H1 (cell line): ENCODE measurements around the gene KRR1. TPM values are rescaled to one million over a fixed set of nuclear protein-coding genes. Genes with fewer than 3 reads are reported as not detected.

Source experiments
- CTCF ChIA-PET: fragments of 300-600 bp; sonication (Branson Sonifier 250); formaldehyde crosslinking; loops from one replicate; lab custom pipeline; 2021; ENCODE audit not compliant: partially characterized antibody; lab: Charles Lee
- POLR2A ChIA-PET: fragments of 300-600 bp; sonication (Branson Sonifier 250); formaldehyde crosslinking; loops from one replicate; lab custom pipeline; 2021; ENCODE audit warnings: inconsistent platforms; ENCODE audit not compliant: partially characterized antibody; lab: Charles Lee
- DNase-seq, 2 experiments: peaks; one replicate each; pipeline versions ENCODE4 v3.0.0 to v3.0.0-alpha.2; 2010 to 2022; ENCODE audit warnings: low spot score in 2 of 2, low read depth in 1 of 2, mixed read lengths in 1 of 2
- FAIRE-seq: peaks from 2 replicates; lab custom pipeline; 2011; peaks lifted over from hg19 to GRCh38; lab: Jason Lieb, UNC
- H2AFZ ChIP-seq: 2 replicates; pipeline ENCODE4 v1.8.1; 2012; ENCODE audit warnings: low read length, inconsistent platforms
- H2AK5ac ChIP-seq: 2 replicates; pipeline ENCODE4 v1.6.1; 2013; ENCODE audit warnings: low read depth, low read length
- H2BK120ac ChIP-seq: replicated peaks from 2 replicates; pipeline ENCODE3; 2013; ENCODE audit warnings: low read depth, low read length, inconsistent platforms
- H2BK12ac ChIP-seq: 2 replicates; pipeline ENCODE4 v1.6.1; 2013; ENCODE audit warnings: low read depth, low read length
- H2BK15ac ChIP-seq: 2 replicates; pipeline ENCODE4 v1.6.1; 2013; ENCODE audit warnings: low read length
- H2BK20ac ChIP-seq: 2 replicates; pipeline ENCODE4 v1.6.1; 2013; ENCODE audit warnings: low read length
- H2BK5ac ChIP-seq: 2 replicates; pipeline ENCODE4 v1.6.1; 2013; ENCODE audit warnings: low read depth, low read length
- H3K14ac ChIP-seq: 2 replicates; pipeline ENCODE4 v1.6.1; 2013; ENCODE audit warnings: inconsistent platforms; ENCODE audit not compliant: insufficient read length
- H3K18ac ChIP-seq: 2 replicates; pipeline ENCODE4 v1.6.1; 2013; ENCODE audit warnings: low read length; ENCODE audit errors: extremely low read depth
- H3K23ac ChIP-seq: 2 replicates; pipeline ENCODE4 v1.6.1; 2013; ENCODE audit warnings: inconsistent platforms; ENCODE audit not compliant: insufficient read length
- H3K23me2 ChIP-seq: 2 replicates; pipeline ENCODE4 v1.6.1; 2013; ENCODE audit warnings: low read depth, low read length
- H3K27ac ChIP-seq: 2 replicates; pipeline ENCODE4 v1.6.1; 2011; ENCODE audit warnings: low read depth, low read length, inconsistent platforms
- H3K27me3 ChIP-seq, 4 experiments: replicated peaks in 1 of 4; 1 replicate in 1 of 4; 2 replicates in 3 of 4; pipeline versions ENCODE4 v1.6.1 to v1.8.1; 2011 to 2013; ENCODE audit warnings: low read length in 3 of 4, mild to moderate bottlenecking in 3 of 4, inconsistent platforms in 2 of 4, mixed read lengths in 2 of 4, moderate library complexity in 1 of 4; ENCODE audit not compliant: control insufficient read depth in 3 of 4, insufficient read depth in 3 of 4; ENCODE audit errors: extremely low read depth in 1 of 4
- H3K36me3 ChIP-seq, 4 experiments: 2 replicates each; pipeline versions ENCODE4 v1.6.1 to v1.8.1; 2011 to 2013; ENCODE audit warnings: mild to moderate bottlenecking in 4 of 4, low read length in 3 of 4, moderate library complexity in 2 of 4, control low read depth in 1 of 4, inconsistent platforms in 1 of 4; ENCODE audit not compliant: insufficient read depth in 4 of 4, control insufficient read depth in 2 of 4
- H3K4ac ChIP-seq: replicated peaks from 2 replicates; pipeline ENCODE3; 2013; ENCODE audit warnings: low read length, low read depth, mixed read lengths, inconsistent platforms; ENCODE audit not compliant: insufficient read length
- H3K4me1 ChIP-seq, 4 experiments: replicated peaks in 1 of 4; 1 replicate in 1 of 4; 2 replicates in 3 of 4; pipeline versions ENCODE4 v1.6.1 to v1.8.1; 2011 to 2013; ENCODE audit warnings: low read length in 3 of 4, inconsistent platforms in 2 of 4, mixed read lengths in 1 of 4; ENCODE audit not compliant: insufficient read depth in 4 of 4, control insufficient read depth in 3 of 4
- H3K4me2 ChIP-seq, 2 experiments: 2 replicates each; pipeline versions ENCODE4 v1.6.1 to v1.8.1; 2011 to 2013; ENCODE audit warnings: low read depth in 2 of 2, low read length in 2 of 2, control low read depth in 1 of 2, inconsistent platforms in 1 of 2, mild to moderate bottlenecking in 1 of 2; ENCODE audit not compliant: insufficient read depth in 1 of 2
- H3K4me3 ChIP-seq, 4 experiments: fragments of 200-600, 300-600 bp in 1 of 4; sonication (generic), shearing (Covaris generic), sonication (Bioruptor Twin) in 1 of 4; 2 replicates each; pipeline versions ENCODE4 v1.5.1 to v1.8.1; 2011 to 2016; ENCODE audit warnings: low read length in 4 of 4, low read depth in 3 of 4, control low read depth in 2 of 4, inconsistent platforms in 2 of 4, mild to moderate bottlenecking in 2 of 4, mixed read lengths in 1 of 4, moderate library complexity in 1 of 4; ENCODE audit not compliant: insufficient read depth in 2 of 4; ENCODE audit errors: extremely low read depth in 1 of 4
- H3K56ac ChIP-seq: replicated peaks from 2 replicates; pipeline ENCODE3; 2013; ENCODE audit warnings: low read depth, mild to moderate bottlenecking, mixed read lengths, low read length, inconsistent platforms; ENCODE audit not compliant: insufficient read length
- H3K79me1 ChIP-seq: 2 replicates; pipeline ENCODE4 v1.6.1; 2013; ENCODE audit warnings: low read depth, low read length, control low read depth
- H3K79me2 ChIP-seq, 2 experiments: 2 replicates each; pipeline versions ENCODE4 v1.6.1 to v1.8.1; 2012 to 2013; ENCODE audit warnings: low read length in 2 of 2, mild to moderate bottlenecking in 2 of 2, inconsistent platforms in 1 of 2; ENCODE audit not compliant: insufficient read depth in 2 of 2, control insufficient read depth in 1 of 2
- H3K9ac ChIP-seq, 4 experiments: replicated peaks in 1 of 4; 1 replicate in 1 of 4; 2 replicates in 3 of 4; pipeline versions ENCODE4 v1.6.1 to v1.8.1; 2011 to 2013; ENCODE audit warnings: low read depth in 3 of 4, low read length in 3 of 4, control low read depth in 2 of 4, mild to moderate bottlenecking in 2 of 4, moderate library complexity in 2 of 4, inconsistent platforms in 1 of 4; ENCODE audit errors: extremely low read depth in 1 of 4
- H3K9me3 ChIP-seq, 2 experiments: 2 replicates each; pipeline versions ENCODE4 v1.6.1 to v1.8.1; 2012 to 2013; ENCODE audit warnings: mild to moderate bottlenecking in 2 of 2, moderate library complexity in 2 of 2, control low read depth in 1 of 2, inconsistent platforms in 1 of 2, low read depth in 1 of 2, low read length in 1 of 2, mixed read lengths in 1 of 2; ENCODE audit not compliant: insufficient read depth in 2 of 2
- H4K20me1 ChIP-seq, 2 experiments: replicated peaks in 1 of 2; 2 replicates each; pipeline versions ENCODE3 to v1.8.1; 2011 to 2013; ENCODE audit warnings: inconsistent platforms in 2 of 2, low read length in 2 of 2, mild to moderate bottlenecking in 1 of 2; ENCODE audit not compliant: insufficient read depth in 2 of 2, control insufficient read depth in 1 of 2
- H4K5ac ChIP-seq: 2 replicates; pipeline ENCODE4 v1.6.1; 2013; ENCODE audit warnings: low read length, low read depth, mixed read lengths, inconsistent platforms; ENCODE audit not compliant: insufficient read length
- H4K8ac ChIP-seq: 2 replicates; pipeline ENCODE4 v1.8.0; 2013; ENCODE audit warnings: mild to moderate bottlenecking, moderate library complexity, low read length, inconsistent platforms; ENCODE audit not compliant: insufficient read depth; ENCODE audit errors: extremely low read depth
- H4K91ac ChIP-seq: replicated peaks from 2 replicates; pipeline ENCODE3; 2013; ENCODE audit warnings: low read length, mixed read lengths, inconsistent platforms; ENCODE audit not compliant: insufficient read length
- ATF2 ChIP-seq: IDR thresholded peaks from 2 replicates; pipeline ENCODE4 v1.6.1; 2012; ENCODE audit warnings: low read length, inconsistent platforms
- ATF3 ChIP-seq: IDR thresholded peaks from 2 replicates; pipeline ENCODE4 v1.6.1; 2011; ENCODE audit warnings: low read depth, mild to moderate bottlenecking, low read length; ENCODE audit not compliant: insufficient read depth
- EZH2 ChIP-seq: fragments of 200-600 bp; sonication (generic); IDR thresholded peaks from 2 replicates; pipeline ENCODE4 v1.7.1; 2012; ENCODE audit warnings: low read depth, mild to moderate bottlenecking, moderate library complexity, low read length, inconsistent platforms; ENCODE audit not compliant: severe bottlenecking
- KDM1A ChIP-seq: fragments of 200-600, 300-600 bp; sonication (generic); IDR thresholded peaks from 2 replicates; pipeline ENCODE4 v1.7.1; 2016; ENCODE audit warnings: mild to moderate bottlenecking, low read length, borderline replicate concordance
- KDM4A ChIP-seq: IDR thresholded peaks from one replicate; pipeline ENCODE4 v1.7.1; 2012; ENCODE audit warnings: low read depth, mild to moderate bottlenecking, moderate library complexity, low read length, inconsistent platforms; ENCODE audit not compliant: severe bottlenecking
- NANOG ChIP-seq: IDR thresholded peaks from 2 replicates; pipeline ENCODE4 v1.6.1; 2011; ENCODE audit warnings: low read length, low read depth, mild to moderate bottlenecking, inconsistent platforms; ENCODE audit not compliant: insufficient read depth, poor library complexity, severe bottlenecking
- NRF1 ChIP-seq: IDR thresholded peaks from 2 replicates; pipeline ENCODE4 v1.6.1; 2011; ENCODE audit warnings: mild to moderate bottlenecking, low read depth, low read length, improper control_type of control experiment
- RBBP5 ChIP-seq: IDR thresholded peaks from 2 replicates; pipeline ENCODE4 v1.7.1; 2012; ENCODE audit warnings: low read depth, mild to moderate bottlenecking, inconsistent platforms, low read length, moderate library complexity, borderline replicate concordance
- RXRA ChIP-seq: IDR thresholded peaks from 2 replicates; pipeline ENCODE4 v1.6.1; 2011; ENCODE audit warnings: low read depth, mild to moderate bottlenecking, low read length, moderate library complexity; ENCODE audit not compliant: insufficient read depth
- SP2 ChIP-seq: IDR thresholded peaks from 2 replicates; pipeline ENCODE4 v1.6.1; 2012; ENCODE audit warnings: mild to moderate bottlenecking, low read length, inconsistent platforms
- SRF ChIP-seq: IDR thresholded peaks from 2 replicates; pipeline ENCODE4 v1.6.1; 2011; ENCODE audit warnings: mild to moderate bottlenecking, low read depth, low read length, moderate library complexity
- WGBS, 2 experiments: shearing (Covaris generic) in 1 of 2; methylation state at CpG; one replicate each; pipeline versions ENCODE4 v1.1.6 to v1.1.7; 2013 to 2015; ENCODE audit warnings: low lambda C conversion rate in 2 of 2, mixed read lengths in 2 of 2, inconsistent platforms in 1 of 2, low coverage in 1 of 2, missing lambda C conversion rate in 1 of 2; ENCODE audit not compliant: insufficient replicate concordance in 2 of 2, insufficient coverage in 1 of 2, insufficient read length in 1 of 2; ENCODE audit errors: extremely low coverage in 1 of 2, missing lambda C conversion rate in 1 of 2; 5-methylcytosine and 5-hydroxymethylcytosine counted together
- polyA plus RNA-seq, 7 experiments: library from polyadenylated mRNA; depleted of rRNA in 3 of 7; stranded (reverse) in 5 of 7; unstranded in 2 of 7; fragments of >200 nt in 5 of 7; fragments of 200-250 nt in 2 of 7; gene quantifications; 1 replicate in 5 of 7; 2 replicates in 1 of 7; 4 replicates in 1 of 7; pipeline versions ENCODE4 v1.2.1 to v1.2.3, GENCODE V29; 2011 to 2013; ENCODE audit warnings: missing spikeins in 2 of 7, mixed read lengths in 2 of 7
- total RNA-seq: library from RNA; stranded (reverse); fragmentation: NEBNext Ultra II Directional; extraction: Animal tissue kit (Norgen Biotek cat#: 25700); gene quantifications from 2 replicates; pipeline ENCODE4 v1.2.1, GENCODE V29; 2021

KRR1 gene
- total and polyA plus RNA-seq, 2 of the 8 experiments (the other 6 are each of a cell fraction or from before 2014, with no cell fraction given), result 6.1 to 80.1 TPM

DNA sequence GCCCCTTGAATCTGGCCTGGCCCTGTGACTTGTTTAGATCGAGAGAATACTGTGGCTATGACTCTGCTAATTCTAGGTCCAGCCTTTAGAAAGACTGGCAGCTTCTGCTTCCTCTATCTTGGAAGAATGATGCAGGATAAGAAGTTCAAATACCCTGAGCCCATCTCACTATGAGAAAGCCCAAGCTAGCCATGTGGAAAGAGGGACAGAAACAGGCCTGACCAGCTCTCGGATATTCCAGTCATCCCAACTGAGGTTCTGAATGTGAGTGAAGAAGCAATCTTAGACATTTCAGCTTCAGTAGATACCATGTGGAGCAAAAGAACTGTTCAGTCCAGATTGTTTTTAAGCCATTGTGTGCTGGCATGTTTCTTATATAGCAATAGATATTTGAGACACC is 17.3 kb upstream of the KRR1 start:
- DNase-seq, result no peak
- Histone ChIP-seq H3K9me3 (no peaks in the 10 kb centered on the region), H2BK20ac (no peak overlapping the region), H4K91ac (no peak overlapping the region), H3K23ac (no peak overlapping the region), H4K8ac (no peak overlapping the region), H3K27ac (no peak overlapping the region), H3K36me3 (no peaks in the 10 kb centered on the region), H3K4ac (no peak overlapping the region), H3K14ac (no peak overlapping the region), H2BK12ac (0 out of 2 replicates have a peak overlapping the region, but pooled peaks have one; percentile 61), H3K18ac (no peak overlapping the region), H3K23me2 (no peaks in the 10 kb centered on the region), H2BK15ac (no peak overlapping the region), H3K79me1 (no peaks in the 10 kb centered on the region), H4K20me1 (no peaks in the 10 kb centered on the region), H3K4me1 (no peaks in the 10 kb centered on the region), H2AFZ (peak overlapping the region; percentile 35; the same call in 1 of the 2 replicates), H3K79me2 (no peaks in the 10 kb centered on the region), H2BK5ac (no peak overlapping the region), H2AK5ac (no peak overlapping the region), H4K5ac (no peak overlapping the region), H3K27me3 (no peaks in the 10 kb centered on the region), H3K4me3 (no peak overlapping the region), H3K56ac (no peak overlapping the region), H3K9ac (no peak overlapping the region), H2BK120ac (no peak overlapping the region), H3K4me2 (no peak overlapping the region)
- 88% methylated on average over 2 of the region's 2 CpGs; no CpG with 5 or more reads in 1 of the 2 experiments for WGBS, 2 experiments
- FAIRE-seq, result no peak
- CTCF ChIA-PET, result interaction anchor here (0.7 to 4.2 kb wide), 14 partner anchors 10 to 749 kb away, joined by 3 to 36 read pairs (median 4); partner anchors contain the start of genes KRR1 and PHLDA1
- POLR2A ChIA-PET, result interaction anchor here (0.9 to 1.5 kb wide), 2 partner anchors 504 to 508 kb away, joined by 3 read pairs; no protein-coding TSS in a partner anchor
- TF ChIP-seq KDM1A, result no peak
- no peak for TF ChIP-seq NANOG
- TF ChIP-seq EZH2, result no peak
- no peak for TF ChIP-seq KDM4A
- no peak for TF ChIP-seq RXRA
- no peak for TF ChIP-seq RBBP5
- TF ChIP-seq NRF1, result no peak
- no peak for TF ChIP-seq SP2
- TF ChIP-seq SRF, result no peak
- TF ChIP-seq ATF3, result no peak
- TF ChIP-seq ATF2, result no peak
